RWPE2 (cell line): ENCODE data around the gene FADS3.

Experiments
- ATAC-seq: fragments of 200-7000 bp; cut with Tn5 transposase; 3 replicates; pipeline ENCODE4 v1.9.1; 2021; ENCODE audit warnings: low read depth
- DNase-seq: peaks from one replicate; pipeline ENCODE4 v3.0.0-alpha.2; 2020; ENCODE audit warnings: low spot score
- H3K27ac ChIP-seq: fragments of 450-650 bp; 2 replicates; pipeline ENCODE4 v1.5.1; 2017; ENCODE audit warnings: mild to moderate bottlenecking; ENCODE audit not compliant: poor library complexity, severe bottlenecking
- H3K27me3 ChIP-seq: fragments of 250-450 bp; sonication (Bioruptor Pico); 2 replicates; pipeline ENCODE4 v1.5.1; 2021; ENCODE audit warnings: mild to moderate bottlenecking, moderate library complexity; ENCODE audit not compliant: insufficient read depth, poor library complexity, severe bottlenecking
- H3K36me3 ChIP-seq: fragments of 250-450 bp; sonication (Bioruptor Pico); 2 replicates; pipeline ENCODE4 v1.5.1; 2020; ENCODE audit warnings: low read depth, mild to moderate bottlenecking, moderate library complexity
- H3K4me1 ChIP-seq: fragments of 250-450 bp; sonication (Bioruptor Pico); 2 replicates; pipeline ENCODE4 v1.5.1; 2021; ENCODE audit warnings: mild to moderate bottlenecking, moderate library complexity; ENCODE audit not compliant: insufficient read depth, poor library complexity, severe bottlenecking
- H3K4me3 ChIP-seq: fragments of 250-450 bp; sonication (Bioruptor Pico); 2 replicates; pipeline ENCODE4 v1.5.1; 2021; ENCODE audit warnings: mild to moderate bottlenecking, moderate library complexity; ENCODE audit not compliant: severe bottlenecking
- H3K9me3 ChIP-seq: fragments of 250-450 bp; sonication (Bioruptor Pico); 2 replicates; pipeline ENCODE4 v1.5.1; 2021; ENCODE audit warnings: mild to moderate bottlenecking, moderate library complexity; ENCODE audit not compliant: severe bottlenecking
- TF ChIP-seq, protein P1 (sequence below): fragments of 450-650 bp; IDR thresholded peaks from one replicate; pipeline ENCODE4 v1.5.1; 2017; ENCODE audit warnings: mild to moderate bottlenecking, moderate library complexity; ENCODE audit not compliant: poor library complexity, severe bottlenecking

Gene FADS3

DNA sequence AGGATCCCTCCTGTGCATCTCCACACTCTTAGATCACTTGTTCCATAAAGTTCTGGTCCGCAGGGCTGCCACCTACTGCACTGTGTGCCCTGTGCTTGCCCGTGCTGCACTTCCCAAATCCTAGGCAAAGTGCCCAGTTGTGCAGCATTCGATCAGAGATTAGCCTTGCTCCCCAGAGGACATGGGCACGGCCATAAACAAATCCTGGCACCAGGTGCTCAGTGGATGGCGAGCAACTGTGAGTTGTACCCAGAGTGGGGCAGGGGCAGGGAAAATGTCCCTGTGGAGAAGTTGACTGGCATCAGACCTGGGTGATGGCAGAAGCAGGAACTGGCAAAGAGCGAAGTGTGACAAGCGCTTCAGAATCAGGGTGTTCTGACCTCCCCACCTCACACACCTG, 58.6 kb downstream of the FADS3 start:
- Histone ChIP-seq H3K27ac (peak overlapping the region; percentile 76), H3K36me3 (peaks cover 78% of the 10 kb centered on the region), H3K4me3 (no peak overlapping the region), H3K9me3 (no peaks in the 10 kb centered on the region), H3K4me1 (peaks cover 22% of the 10 kb centered on the region), H3K27me3 (no peaks in the 10 kb centered on the region)
- TF ChIP-seq, protein P1, sequence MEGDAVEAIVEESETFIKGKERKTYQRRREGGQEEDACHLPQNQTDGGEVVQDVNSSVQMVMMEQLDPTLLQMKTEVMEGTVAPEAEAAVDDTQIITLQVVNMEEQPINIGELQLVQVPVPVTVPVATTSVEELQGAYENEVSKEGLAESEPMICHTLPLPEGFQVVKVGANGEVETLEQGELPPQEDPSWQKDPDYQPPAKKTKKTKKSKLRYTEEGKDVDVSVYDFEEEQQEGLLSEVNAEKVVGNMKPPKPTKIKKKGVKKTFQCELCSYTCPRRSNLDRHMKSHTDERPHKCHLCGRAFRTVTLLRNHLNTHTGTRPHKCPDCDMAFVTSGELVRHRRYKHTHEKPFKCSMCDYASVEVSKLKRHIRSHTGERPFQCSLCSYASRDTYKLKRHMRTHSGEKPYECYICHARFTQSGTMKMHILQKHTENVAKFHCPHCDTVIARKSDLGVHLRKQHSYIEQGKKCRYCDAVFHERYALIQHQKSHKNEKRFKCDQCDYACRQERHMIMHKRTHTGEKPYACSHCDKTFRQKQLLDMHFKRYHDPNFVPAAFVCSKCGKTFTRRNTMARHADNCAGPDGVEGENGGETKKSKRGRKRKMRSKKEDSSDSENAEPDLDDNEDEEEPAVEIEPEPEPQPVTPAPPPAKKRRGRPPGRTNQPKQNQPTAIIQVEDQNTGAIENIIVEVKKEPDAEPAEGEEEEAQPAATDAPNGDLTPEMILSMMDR, result no peak
- peak; percentile 32 for DNase-seq
- no peak for ATAC-seq

DNA sequence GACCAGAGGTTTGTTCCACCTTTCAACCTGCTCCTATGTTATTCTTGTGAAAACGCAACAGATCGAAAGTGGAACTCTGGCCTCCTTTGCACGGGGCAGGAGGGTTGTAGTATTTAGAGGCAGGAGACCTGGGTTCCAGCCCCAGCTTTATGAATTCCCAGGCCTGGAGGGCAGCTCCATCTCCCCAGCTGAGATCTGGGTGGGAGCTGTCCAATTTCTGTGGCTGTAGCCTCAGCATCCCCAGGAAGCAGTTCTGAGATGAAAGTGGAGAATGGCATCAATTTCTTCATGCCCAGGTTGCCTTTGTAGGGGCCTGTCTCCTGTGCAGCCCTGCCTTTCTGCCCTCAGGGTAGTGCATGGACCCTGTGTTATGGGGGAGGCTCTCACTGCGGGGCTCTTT, 59.1 kb downstream of the FADS3 start:
- Histone ChIP-seq H3K4me3 (no peak overlapping the region), H3K27ac (peak overlapping the region; percentile 76), H3K9me3 (no peaks in the 10 kb centered on the region), H3K4me1 (peaks cover 22% of the 10 kb centered on the region), H3K36me3 (peaks cover 72% of the 10 kb centered on the region), H3K27me3 (no peaks in the 10 kb centered on the region)
- TF ChIP-seq, protein P1, result no peak
- DNase-seq (no peak), ATAC-seq (no peak)

DNA sequence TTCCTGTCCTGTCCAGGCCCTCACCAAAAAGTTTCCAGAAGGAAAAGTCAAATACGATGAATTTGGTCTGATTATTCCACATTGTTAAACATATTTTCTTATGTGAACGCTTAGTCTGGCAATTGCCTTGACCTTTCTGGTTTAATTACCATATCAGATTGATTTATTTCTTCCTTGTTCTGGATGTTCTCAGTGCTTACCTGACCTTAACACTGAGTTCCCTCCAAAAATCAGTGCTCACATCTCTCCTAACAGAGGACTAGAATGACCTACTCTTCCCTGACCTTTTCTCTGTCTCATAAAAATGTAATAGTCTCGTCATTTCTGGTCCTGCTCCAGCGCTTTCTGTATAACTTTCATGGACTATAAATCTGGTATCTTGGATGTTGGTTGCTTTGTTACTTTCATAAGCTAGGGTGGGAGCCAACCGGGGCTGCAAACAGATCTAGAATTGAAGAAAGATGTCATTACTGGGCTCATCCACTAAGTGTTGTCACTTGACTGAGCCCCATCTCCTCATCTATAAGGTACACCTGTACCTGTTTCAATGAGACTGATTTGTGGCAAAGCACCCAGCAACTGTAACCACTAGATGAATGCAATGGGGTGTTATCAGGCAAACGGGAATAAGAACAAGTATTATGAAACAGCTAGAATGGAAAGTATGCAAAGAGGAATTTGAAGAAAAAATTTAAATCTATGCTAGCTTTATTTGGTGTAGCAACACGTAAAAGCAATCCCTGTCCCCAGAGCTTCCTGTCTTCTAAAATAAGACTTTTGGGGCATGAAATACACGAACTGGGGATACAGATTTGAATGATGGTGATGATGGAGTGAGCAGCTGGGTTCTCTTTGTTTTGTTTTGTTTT, 60.9 kb downstream of the FADS3 start:
- peak overlapping the region; percentile 76 for H3K27ac ChIP-seq
- TF ChIP-seq, protein P1, result no peak
- H3K36me3 ChIP-seq, result peaks cover 55% of the 10 kb centered on the region
- H3K4me1 ChIP-seq, result peaks cover 22% of the 10 kb centered on the region
- H3K4me3 ChIP-seq, result peak overlapping the region; percentile 54
- H3K9me3 ChIP-seq, result no peaks in the 10 kb centered on the region
- ATAC-seq (no peak), DNase-seq (no peak)
- no peaks in the 10 kb centered on the region for H3K27me3 ChIP-seq

DNA sequence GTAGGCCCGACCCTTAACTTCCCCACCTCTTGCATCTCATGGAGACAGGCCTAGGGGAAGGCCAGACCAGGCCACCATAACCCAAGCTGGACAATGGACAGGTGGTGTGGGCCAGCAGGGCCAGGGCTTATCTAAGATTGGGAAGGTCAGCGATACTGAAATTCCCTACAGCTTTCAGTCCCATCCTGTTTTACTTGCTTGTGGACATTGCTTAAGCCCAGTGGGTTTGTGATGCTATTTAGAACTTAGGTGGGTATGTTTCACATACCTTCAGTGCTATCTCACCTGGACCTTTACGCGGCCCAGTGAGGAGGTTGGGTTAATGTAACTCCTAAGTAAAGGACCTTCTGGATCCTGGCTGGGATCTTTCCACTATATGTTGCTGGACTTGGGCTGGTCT, 61.5 kb downstream of the FADS3 start:
- TF ChIP-seq, protein P1, result no peak
- peaks cover 22% of the 10 kb centered on the region for H3K4me1 ChIP-seq
- H3K27ac ChIP-seq, result peak overlapping the region; percentile 76
- H3K9me3 ChIP-seq, result no peaks in the 10 kb centered on the region
- H3K27me3 ChIP-seq, result no peaks in the 10 kb centered on the region
- ATAC-seq, result no peak
- H3K4me3 ChIP-seq, result peak overlapping the region; percentile 54
- H3K36me3 ChIP-seq, result peaks cover 54% of the 10 kb centered on the region
- DNase-seq, result no peak
